ENCODE data around the gene CD200.

The CD200 gene

DNA sequence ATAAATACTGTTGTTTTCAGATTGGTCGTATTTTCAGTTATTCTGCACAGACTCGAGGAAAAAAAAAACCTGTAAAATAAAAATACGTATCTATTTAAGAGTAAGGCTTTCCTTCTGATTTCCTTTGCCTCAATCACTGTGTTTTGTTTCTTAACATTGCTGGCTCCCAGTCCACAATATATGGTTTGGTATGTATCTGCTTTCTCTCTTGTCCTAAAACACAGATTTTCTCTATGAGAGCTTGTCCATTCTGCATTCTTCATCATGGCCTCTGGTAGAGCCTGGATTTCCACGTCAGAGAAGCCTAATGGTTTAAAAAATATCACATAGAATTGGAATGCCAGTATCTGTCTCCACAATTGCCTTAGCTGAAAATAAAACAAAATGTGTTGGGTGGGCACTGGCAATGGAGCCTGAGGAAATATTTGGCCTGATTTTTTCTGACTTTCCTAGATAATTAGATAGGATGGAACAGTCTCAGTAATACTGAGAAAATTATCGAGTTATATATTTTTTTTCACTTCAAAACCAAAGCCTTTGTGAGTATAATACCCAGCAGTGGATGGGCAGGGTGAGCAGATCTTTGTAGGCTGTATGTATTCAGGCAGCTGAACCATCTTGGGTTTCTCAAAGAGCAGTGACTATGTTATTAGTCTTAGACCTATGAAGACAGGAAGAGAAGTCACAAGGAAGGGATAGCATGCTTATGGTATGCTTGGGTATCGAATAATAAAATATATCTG lies 1.9 kb downstream of the CD200 start:
- no peak for DNase-seq (ENCODE audit: low read depth)
- H3K27me3 ChIP-seq (replicated peaks; ENCODE audit: control insufficient read depth, insufficient read depth, low read length), result no peaks in the 10 kb centered on the region
- no peak overlapping the region for H3K9ac ChIP-seq (ENCODE audit: low read length)
- H3K4me1 ChIP-seq (ENCODE audit: control insufficient read depth, insufficient read depth, low read length), result peaks cover 26% of the 10 kb centered on the region
- no peak overlapping the region for H3K4me3 ChIP-seq (ENCODE audit: low read length)
- no peaks in the 10 kb centered on the region for H3K36me3 ChIP-seq (ENCODE audit: control insufficient read depth, insufficient read depth, low read length, severe bottlenecking)
- H3K9me3 ChIP-seq (ENCODE audit: control insufficient read depth, low read length), result no peaks in the 10 kb centered on the region

DNA sequence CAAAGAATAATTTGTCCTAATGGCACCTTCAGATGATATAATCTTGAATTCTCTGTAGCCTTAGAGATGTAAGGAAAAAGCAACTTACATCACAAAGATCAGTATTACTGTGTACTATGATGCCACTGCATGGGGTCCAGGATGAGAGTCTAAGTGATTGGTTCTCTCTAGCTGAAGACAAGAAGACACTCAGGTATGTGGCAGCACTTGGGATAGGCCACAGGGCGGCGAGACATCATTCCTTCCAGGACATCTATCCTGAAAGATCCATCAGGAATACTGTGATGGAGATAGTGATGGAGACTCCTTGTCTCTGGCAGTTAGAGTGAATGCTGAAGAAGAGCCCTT lies 2.5 kb downstream of the CD200 start:
- DNase-seq (ENCODE audit: low read depth), result no peak
- no peaks in the 10 kb centered on the region for H3K9me3 ChIP-seq (ENCODE audit: control insufficient read depth, low read length)
- no peak overlapping the region for H3K4me3 ChIP-seq (ENCODE audit: low read length)
- H3K9ac ChIP-seq (ENCODE audit: low read length), result no peak overlapping the region
- peaks cover 26% of the 10 kb centered on the region for H3K4me1 ChIP-seq (ENCODE audit: control insufficient read depth, insufficient read depth, low read length)
- H3K36me3 ChIP-seq (ENCODE audit: control insufficient read depth, insufficient read depth, low read length, severe bottlenecking), result no peaks in the 10 kb centered on the region
- H3K27me3 ChIP-seq (replicated peaks; ENCODE audit: control insufficient read depth, insufficient read depth, low read length), result no peaks in the 10 kb centered on the region

DNA sequence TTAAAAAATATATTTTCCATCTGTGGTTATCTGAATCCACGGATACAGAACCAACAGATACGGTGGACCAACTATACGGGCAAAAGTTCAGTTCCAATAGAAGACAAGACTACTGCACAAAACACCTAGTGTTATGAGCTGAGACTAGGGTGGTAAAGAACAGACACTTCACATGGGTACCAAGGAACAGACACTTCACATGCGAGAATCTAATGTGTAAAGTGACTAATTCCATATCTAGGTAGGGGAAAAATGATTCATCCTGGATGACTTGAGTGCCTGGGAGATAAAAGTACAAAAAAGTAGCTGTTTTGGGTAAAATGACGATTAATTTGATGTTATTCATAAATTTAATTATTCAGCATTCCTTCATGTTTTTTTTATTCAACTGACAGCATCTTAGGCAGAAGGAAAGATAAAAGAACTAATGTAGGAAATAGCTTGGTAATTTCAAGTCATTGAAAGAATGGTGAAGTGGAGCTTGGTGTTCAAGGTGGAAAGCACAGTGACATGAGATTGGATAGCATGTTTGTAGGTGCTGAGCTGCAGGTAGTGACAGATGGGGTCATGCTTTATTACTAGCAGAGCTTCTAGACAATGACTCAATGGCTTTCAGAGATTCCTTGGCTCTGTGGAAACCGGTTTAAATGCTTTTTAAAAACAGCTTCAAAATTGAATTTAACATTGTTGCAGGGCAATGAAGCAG lies 5.2 kb downstream of the CD200 start:
- H3K36me3 ChIP-seq (ENCODE audit: control insufficient read depth, insufficient read depth, low read length, severe bottlenecking), result no peaks in the 10 kb centered on the region
- H3K4me3 ChIP-seq (ENCODE audit: low read length), result no peak overlapping the region
- H3K4me1 ChIP-seq (ENCODE audit: control insufficient read depth, insufficient read depth, low read length), result peaks cover 22% of the 10 kb centered on the region
- H3K9ac ChIP-seq (ENCODE audit: low read length), result no peak overlapping the region
- H3K27me3 ChIP-seq (replicated peaks; ENCODE audit: control insufficient read depth, insufficient read depth, low read length), result no peaks in the 10 kb centered on the region
- DNase-seq (ENCODE audit: low read depth), result no peak
- H3K9me3 ChIP-seq (ENCODE audit: control insufficient read depth, low read length), result no peaks in the 10 kb centered on the region

DNA sequence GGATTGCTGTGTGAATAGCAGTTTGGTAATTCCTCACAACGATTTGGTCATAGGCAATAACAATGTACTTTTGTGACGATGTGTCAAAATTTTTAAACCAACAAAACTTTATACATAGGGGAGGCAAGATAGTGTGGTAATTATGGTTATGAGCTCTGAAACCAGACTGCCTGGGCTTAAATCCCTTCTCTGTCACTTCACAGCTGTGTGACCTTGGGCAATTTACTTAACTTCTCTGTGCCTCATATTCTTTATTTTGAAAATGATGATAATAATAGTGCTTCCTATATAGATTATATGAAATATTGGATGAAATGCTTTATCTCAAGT lies 5.7 kb downstream of the CD200 start:
- Histone ChIP-seq H3K4me1 (ENCODE audit: control insufficient read depth, insufficient read depth, low read length) (peaks cover 22% of the 10 kb centered on the region), H3K4me3 (ENCODE audit: low read length) (no peak overlapping the region), H3K9me3 (ENCODE audit: control insufficient read depth, low read length) (no peaks in the 10 kb centered on the region), H3K27me3 (replicated peaks; ENCODE audit: control insufficient read depth, insufficient read depth, low read length) (no peaks in the 10 kb centered on the region), H3K9ac (ENCODE audit: low read length) (no peak overlapping the region), H3K36me3 (ENCODE audit: control insufficient read depth, insufficient read depth, low read length, severe bottlenecking) (no peaks in the 10 kb centered on the region)
- no peak for DNase-seq (ENCODE audit: low read depth)

DNA sequence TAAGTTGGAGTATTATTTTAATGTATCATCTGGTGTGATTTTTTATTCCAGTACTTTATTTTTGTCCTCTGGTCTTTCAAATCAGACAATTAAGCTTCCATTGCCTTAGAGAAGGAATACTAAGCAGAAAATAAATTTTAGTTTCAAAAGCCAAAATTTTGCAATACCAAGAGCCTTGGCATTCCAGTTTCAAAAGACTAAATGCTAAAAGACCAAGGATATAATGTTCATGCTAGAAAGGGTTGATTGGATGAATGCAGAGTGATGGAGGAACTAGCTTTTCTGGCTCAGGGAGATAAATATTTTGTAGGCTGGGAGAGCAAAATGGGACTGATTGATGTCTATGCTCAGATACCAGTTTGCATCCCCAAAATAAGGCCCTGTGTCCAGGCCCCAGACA lies 6.2 kb downstream of the CD200 start:
- no peaks in the 10 kb centered on the region for H3K27me3 ChIP-seq (replicated peaks; ENCODE audit: control insufficient read depth, insufficient read depth, low read length)
- H3K9me3 ChIP-seq (ENCODE audit: control insufficient read depth, low read length), result no peaks in the 10 kb centered on the region
- H3K36me3 ChIP-seq (ENCODE audit: control insufficient read depth, insufficient read depth, low read length, severe bottlenecking), result no peaks in the 10 kb centered on the region
- no peak for DNase-seq (ENCODE audit: low read depth)
- H3K4me3 ChIP-seq (ENCODE audit: low read length), result no peak overlapping the region
- H3K4me1 ChIP-seq (ENCODE audit: control insufficient read depth, insufficient read depth, low read length), result peaks cover 19% of the 10 kb centered on the region
- no peak overlapping the region for H3K9ac ChIP-seq (ENCODE audit: low read length)

DNA sequence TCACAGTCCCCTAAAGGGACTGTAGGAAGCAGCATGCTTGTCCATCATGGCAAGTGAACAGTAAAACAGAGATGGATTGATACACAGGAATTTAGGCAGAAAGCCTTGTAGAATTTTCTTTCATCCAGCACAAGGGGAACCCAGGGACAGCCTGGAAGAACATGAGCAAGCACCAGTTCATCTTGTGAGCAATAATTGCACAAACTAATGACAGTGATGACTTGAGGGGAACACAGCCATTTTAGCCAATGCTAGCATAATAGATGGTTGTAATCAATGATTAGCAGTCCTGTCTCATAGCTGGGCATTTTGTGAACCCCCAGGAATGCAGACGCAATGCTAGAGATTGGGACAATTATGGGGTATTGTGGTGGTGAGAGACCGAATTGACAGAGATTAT lies 6.7 kb downstream of the CD200 start:
- no peak for DNase-seq (ENCODE audit: low read depth)
- Histone ChIP-seq H3K27me3 (replicated peaks; ENCODE audit: control insufficient read depth, insufficient read depth, low read length) (no peaks in the 10 kb centered on the region), H3K36me3 (ENCODE audit: control insufficient read depth, insufficient read depth, low read length, severe bottlenecking) (no peaks in the 10 kb centered on the region), H3K9ac (ENCODE audit: low read length) (no peak overlapping the region), H3K9me3 (ENCODE audit: control insufficient read depth, low read length) (no peaks in the 10 kb centered on the region), H3K4me1 (ENCODE audit: control insufficient read depth, insufficient read depth, low read length) (peaks cover 17% of the 10 kb centered on the region), H3K4me3 (ENCODE audit: low read length) (no peak overlapping the region)

DNA sequence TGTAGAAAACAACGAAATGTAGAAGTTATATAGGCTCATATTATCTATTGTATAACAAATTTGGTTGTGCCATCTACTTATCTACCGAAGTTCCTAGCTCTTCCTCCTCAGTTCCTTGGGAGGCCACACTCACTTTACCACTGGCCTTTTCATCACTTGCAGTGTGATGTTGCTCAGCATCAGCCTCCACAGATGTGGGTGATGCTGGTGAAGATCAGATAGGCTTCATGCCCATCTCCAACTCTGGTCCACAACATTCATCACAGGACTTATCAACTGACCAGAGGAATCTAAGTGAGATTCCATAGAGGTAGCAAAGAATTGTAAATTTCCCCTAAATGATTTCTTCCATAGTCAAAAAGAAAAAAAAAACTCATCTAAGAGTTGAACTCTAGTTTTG lies 8.4 kb downstream of the CD200 start:
- no peaks in the 10 kb centered on the region for H3K27me3 ChIP-seq (replicated peaks; ENCODE audit: control insufficient read depth, insufficient read depth, low read length)
- no peak for DNase-seq (ENCODE audit: low read depth)
- H3K36me3 ChIP-seq (ENCODE audit: control insufficient read depth, insufficient read depth, low read length, severe bottlenecking), result no peaks in the 10 kb centered on the region
- H3K9ac ChIP-seq (ENCODE audit: low read length), result no peak overlapping the region
- no peak overlapping the region for H3K4me3 ChIP-seq (ENCODE audit: low read length)
- H3K9me3 ChIP-seq (ENCODE audit: control insufficient read depth, low read length), result no peaks in the 10 kb centered on the region
- peaks cover 17% of the 10 kb centered on the region for H3K4me1 ChIP-seq (ENCODE audit: control insufficient read depth, insufficient read depth, low read length)

DNA sequence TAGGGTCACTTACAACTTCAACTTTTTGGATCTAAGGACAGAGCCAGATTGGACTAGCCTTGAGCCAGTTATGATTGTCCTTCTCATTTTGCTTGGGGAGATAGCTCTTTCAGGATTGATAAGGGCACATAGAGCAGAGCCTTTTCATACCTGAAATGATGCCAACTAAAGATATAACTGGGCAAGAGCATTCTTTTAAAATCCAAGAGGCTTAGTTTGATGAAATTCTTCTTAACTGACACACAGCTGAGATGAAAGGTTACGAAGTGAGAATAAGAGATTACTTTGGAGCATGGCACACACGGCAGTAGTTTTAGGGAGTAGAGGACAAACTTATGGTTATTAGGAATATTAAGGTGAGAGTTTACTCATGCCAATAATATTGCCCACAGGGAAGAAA lies 12.7 kb downstream of the CD200 start:
- Histone ChIP-seq H3K9ac (ENCODE audit: low read length) (no peak overlapping the region), H3K4me1 (ENCODE audit: control insufficient read depth, insufficient read depth, low read length) (no peaks in the 10 kb centered on the region), H3K36me3 (ENCODE audit: control insufficient read depth, insufficient read depth, low read length, severe bottlenecking) (no peaks in the 10 kb centered on the region), H3K9me3 (ENCODE audit: control insufficient read depth, low read length) (no peaks in the 10 kb centered on the region), H3K27me3 (replicated peaks; ENCODE audit: control insufficient read depth, insufficient read depth, low read length) (no peaks in the 10 kb centered on the region), H3K4me3 (ENCODE audit: low read length) (no peak overlapping the region)
- DNase-seq (ENCODE audit: low read depth), result no peak

DNA sequence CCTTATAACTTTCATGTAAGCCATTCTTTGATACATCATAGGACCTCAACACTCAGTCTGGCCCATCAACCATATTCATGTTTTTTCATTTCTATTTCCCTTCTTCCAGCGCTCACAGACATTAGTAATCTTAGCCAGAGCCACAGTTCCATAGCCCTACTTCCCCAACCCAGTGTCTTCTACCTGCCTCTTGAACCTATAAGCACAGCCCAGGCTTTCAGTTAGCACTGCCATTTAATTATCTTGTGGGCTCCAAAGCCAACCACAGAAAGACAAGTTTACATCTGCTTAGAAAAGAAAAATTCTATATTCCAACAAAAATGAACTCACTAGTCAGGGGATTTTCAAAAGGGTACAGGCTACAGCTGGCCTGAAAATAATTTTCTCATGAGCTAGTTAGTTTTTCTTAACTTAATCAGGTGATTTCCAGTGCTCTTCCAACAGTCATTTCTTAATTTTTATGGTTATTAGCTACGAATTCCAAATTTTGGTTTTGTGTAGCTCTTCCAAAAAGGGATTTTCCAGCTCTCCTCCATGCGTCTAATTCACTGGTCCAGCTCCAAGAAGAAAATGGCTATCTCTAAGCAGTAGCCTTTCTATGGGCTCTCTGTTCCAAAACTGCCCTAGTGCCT lies 13.7 kb downstream of the CD200 start:
- Histone ChIP-seq H3K4me3 (ENCODE audit: low read length) (no peak overlapping the region), H3K9me3 (ENCODE audit: control insufficient read depth, low read length) (no peaks in the 10 kb centered on the region), H3K36me3 (ENCODE audit: control insufficient read depth, insufficient read depth, low read length, severe bottlenecking) (no peaks in the 10 kb centered on the region), H3K4me1 (ENCODE audit: control insufficient read depth, insufficient read depth, low read length) (peaks cover 3% of the 10 kb centered on the region), H3K27me3 (replicated peaks; ENCODE audit: control insufficient read depth, insufficient read depth, low read length) (no peaks in the 10 kb centered on the region), H3K9ac (ENCODE audit: low read length) (no peak overlapping the region)
- DNase-seq (ENCODE audit: low read depth), result no peak

DNA sequence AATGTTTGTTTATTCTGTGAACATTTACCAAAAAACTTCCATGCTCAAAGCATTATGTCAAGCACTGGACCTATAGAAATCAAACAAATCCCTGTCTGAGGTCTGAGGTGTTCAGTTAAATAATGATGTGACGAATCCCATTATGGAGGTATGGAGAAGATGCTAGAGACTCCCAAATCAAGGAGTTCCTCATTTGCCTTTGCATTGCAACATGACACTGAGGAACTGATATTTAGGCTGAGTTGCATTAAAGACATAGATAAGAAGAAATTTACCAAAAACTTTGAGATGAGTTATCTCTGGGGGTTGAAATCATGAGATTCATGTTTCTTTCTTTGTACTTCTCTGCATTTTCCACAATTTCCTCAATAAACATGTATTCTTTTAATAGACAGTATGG lies 16.0 kb downstream of the CD200 start:
- DNase-seq (ENCODE audit: low read depth), result no peak
- H3K27me3 ChIP-seq (replicated peaks; ENCODE audit: control insufficient read depth, insufficient read depth, low read length), result no peaks in the 10 kb centered on the region
- H3K9me3 ChIP-seq (ENCODE audit: control insufficient read depth, low read length), result no peaks in the 10 kb centered on the region
- H3K4me1 ChIP-seq (ENCODE audit: control insufficient read depth, insufficient read depth, low read length), result peaks cover 3% of the 10 kb centered on the region
- H3K36me3 ChIP-seq (ENCODE audit: control insufficient read depth, insufficient read depth, low read length, severe bottlenecking), result no peaks in the 10 kb centered on the region
- H3K9ac ChIP-seq (ENCODE audit: low read length), result no peak overlapping the region
- H3K4me3 ChIP-seq (ENCODE audit: low read length), result no peak overlapping the region

DNA sequence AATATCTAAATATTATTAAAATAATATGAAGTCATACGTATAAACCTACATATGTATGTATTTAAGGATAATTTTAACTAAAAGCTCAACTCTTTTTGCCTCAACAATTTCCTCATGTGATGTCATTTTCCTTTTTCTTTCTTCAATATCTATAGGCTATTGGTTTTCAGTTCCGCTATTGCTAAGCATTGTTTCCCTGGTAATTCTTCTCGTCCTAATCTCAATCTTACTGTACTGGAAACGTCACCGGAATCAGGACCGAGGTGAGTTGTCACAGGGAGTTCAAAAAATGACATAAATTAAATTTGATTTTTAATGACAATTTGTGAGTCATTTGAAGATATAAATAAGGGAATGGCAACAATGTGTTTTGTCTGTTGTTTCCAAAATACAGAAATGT lies 16.6 kb downstream of the CD200 start:
- H3K4me3 ChIP-seq (ENCODE audit: low read length), result no peak overlapping the region
- no peaks in the 10 kb centered on the region for H3K27me3 ChIP-seq (replicated peaks; ENCODE audit: control insufficient read depth, insufficient read depth, low read length)
- no peaks in the 10 kb centered on the region for H3K36me3 ChIP-seq (ENCODE audit: control insufficient read depth, insufficient read depth, low read length, severe bottlenecking)
- no peak for DNase-seq (ENCODE audit: low read depth)
- H3K9me3 ChIP-seq (ENCODE audit: control insufficient read depth, low read length), result no peaks in the 10 kb centered on the region
- peaks cover 3% of the 10 kb centered on the region for H3K4me1 ChIP-seq (ENCODE audit: control insufficient read depth, insufficient read depth, low read length)
- H3K9ac ChIP-seq (ENCODE audit: low read length), result no peak overlapping the region
